ENCODE results near the gene RASL12.
"Not testable (repeated sequence)": the region's sequence is repeated elsewhere in the genome, so short reads cannot be mapped to it uniquely, and the experiment has no call there.

Gene RASL12

DNA sequence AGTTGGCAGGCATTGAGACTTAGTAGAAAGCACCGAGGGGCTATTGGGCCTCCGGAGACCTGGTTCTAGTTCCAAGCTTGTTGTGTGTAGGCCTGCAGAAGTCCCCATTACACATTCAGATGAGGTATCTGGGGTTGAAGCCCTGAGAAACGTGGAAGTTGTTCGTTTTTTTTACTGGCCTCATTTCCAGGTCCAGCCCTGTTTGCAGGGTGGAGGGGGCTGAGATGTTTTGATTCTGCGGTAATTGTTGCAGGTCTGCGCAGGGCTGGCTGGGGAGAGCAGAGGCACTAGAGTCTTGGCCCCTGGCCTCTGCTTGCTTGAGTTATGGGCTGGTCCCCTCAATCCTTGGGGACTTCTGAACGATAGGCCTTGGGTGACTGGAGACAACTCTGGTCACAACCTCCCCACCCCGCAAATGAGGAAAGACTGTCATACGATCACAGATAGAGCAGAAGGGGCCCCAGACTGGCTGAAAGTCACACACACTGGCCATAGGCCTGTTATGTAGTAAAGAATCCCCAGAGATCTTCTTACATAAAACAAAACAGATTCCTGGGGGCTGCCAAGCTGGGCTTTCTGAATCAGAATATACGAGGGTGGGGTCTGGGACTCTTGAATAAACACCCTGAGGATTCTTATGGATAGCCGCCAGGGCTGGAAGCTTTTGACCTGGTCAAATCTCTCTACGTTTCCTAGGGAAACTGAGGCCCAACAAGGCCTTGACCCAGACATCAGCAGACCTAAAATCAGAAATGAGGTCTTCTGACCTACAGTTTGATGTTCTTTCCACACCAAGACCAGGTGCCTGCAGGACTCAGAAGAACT is 24.4 kb upstream of the RASL12 start:
- DNase-seq = no peak

DNA sequence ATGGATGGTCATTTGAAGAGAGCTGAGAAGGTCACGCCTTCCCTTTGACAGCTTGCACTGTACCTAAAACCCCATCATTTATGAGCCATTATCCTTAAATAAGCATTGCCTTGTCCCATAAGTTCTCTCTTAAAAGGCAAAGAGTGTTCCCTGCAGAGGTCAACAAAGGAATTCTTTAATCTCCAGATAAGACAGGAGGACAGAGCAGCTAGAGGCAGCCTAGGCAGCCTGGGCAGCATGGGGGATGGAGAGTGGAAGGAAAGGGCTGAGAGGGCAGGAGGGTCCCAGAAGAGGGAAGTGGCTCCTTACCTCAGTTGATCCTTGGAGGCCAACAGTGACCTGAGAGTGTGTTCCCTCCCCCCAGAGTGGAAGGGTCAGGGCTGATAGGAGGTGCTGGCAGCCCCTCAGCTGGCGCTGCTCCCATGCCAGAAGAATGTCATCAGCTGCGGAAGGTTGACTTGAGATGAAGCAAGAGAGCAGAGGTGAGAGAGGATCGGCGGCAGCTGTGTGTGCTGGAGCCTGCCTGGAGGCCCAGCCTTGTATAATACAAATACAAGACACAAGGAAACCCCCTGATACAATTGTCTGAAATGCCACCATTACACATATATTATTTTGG is 21.5 kb upstream of the RASL12 start:
- no peak for DNase-seq

DNA sequence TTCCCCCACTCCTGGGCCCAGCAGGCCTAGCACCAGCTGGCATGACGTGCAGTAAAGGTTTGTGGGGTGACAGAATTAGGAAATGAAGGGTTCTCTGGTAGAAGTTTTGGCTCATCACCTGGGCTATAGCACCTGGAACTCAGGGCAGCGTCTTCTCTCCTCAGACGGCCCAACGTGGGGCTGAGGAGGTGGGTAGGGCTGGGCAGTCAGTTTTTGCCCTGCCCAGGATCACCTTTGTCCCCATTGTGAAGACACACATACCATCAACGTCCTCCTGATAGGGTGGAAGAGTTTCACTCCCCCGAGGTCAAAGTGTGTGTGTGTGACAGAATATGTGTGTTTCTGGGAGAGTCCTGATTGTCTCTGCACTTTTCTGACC is 20.8 kb upstream of the RASL12 start:
- no peak for DNase-seq

GRCh38 chr15:65087873-65088642 is 20.3 kb upstream of the RASL12 start:
- no peak for DNase-seq

DNA sequence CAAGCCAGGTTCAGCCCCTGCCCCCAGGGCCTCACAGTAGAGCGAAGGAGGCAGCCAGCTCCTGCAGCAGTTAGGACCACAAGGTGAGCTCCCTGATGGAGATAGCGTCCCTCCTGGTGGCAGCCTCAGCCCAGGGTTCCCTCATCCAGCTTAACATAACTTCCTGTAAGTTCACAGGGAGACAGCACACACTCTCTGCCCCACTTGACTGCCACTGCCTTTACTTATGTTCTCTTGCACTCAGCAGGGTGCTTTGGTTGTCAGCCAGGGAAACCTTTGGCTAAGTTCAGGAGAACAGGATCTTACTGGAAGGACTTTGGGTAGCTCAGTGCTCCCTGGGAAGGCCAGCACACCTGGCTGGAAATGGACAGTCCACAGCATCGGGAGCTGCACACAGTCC is 19.6 kb upstream of the RASL12 start:
- no peak for DNase-seq

DNA sequence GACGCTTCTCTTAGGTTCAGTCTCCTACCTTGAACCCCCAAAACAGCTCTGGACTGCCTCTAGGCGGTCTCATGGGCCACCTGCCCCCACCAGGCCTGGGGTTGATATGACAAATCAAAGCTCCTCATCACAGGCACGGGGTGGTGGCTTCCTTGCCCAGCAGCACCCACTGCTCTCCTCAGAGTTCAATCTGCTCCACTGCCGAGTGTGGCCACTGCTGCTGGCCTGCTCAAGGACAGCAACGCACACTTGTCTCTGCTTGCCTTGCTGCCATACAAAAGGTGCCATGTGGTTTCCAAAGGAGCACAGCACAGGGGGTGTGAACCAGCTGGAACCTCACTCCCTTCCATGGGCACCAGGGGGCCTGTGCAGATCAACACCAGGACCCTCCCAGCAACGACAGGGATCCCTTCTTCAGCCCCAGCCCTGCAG is 18.9 kb upstream of the RASL12 start:
- no peak for DNase-seq

DNA sequence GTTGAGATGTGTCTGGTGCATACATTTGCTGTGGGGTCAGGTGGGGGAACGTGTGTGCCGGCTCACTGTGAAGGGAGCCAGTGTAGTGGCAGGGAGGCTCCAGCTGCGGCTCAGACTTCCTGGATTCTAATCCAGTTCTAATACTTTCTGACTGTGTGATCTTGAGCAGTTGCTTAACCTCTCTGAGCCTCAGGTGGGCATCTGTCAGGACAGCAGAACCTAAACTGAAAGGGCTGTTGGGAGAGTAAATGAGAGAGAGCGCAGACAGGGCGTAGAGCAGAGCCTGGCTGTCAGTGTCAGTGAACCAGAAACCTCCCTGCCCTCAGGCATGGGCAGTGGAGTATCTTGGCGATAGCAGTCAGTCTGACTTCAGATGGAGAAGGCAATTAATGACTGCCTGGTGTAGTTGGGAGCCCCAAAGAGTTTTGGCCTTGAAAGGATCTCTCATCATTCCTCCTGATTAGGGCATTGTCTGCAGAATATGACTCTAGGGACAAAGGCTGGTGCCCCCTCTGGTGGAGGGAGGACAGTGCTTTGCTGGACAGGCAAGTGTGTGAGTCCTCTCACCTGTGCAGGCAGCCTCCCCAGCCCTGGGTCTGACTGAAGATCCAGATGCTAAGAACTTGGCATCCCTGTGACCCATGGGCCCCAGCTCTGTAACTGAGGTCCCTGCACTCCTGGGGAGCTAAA is 18.3 kb upstream of the RASL12 start:
- DNase-seq = no peak

- no peak for DNase-seq
Measured at GRCh38 chr15:65085207-65085753, 17.5 kb upstream of the RASL12 start.

DNA sequence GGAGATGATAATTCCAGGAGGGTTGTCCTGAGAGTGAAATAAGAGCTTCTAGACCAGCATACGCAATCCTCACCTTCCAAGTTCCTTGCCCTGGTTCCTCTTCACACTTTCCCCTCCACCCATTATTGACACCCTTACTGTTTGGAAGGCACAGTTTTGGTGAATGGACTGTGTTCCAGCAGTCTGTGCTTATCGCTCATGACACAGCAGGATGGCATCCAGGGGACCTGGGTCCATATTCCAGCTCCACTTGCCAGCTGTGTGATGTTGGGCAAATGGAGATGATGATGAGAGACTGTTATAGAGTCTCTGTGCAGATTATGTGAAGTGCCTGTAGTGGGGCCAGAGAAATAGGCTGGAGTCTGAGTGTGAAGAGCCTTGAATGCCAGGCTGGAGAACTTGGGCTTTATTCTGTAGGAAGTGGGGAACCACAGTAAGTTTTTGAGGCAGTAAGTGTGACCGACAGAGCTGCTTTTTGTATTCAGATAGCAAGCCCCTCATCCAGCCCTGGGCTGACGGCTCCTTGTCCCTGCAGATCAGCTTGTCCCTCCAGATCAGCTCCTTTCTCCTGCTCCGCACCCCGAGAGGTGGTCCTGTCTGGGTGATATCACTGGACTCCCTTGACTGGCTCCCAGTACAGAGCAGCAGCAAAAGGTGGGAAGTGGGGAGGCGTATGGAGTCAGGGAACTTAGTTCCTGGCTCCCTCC is 16.9 kb upstream of the RASL12 start:
- no peak for DNase-seq

GRCh38 chr15:65083262-65083701 is 15.5 kb upstream of the RASL12 start:
- DNase-seq = no peak

- DNase-seq = no peak
Measured at GRCh38 chr15:65082303-65082953, 14.6 kb upstream of the RASL12 start.

DNA sequence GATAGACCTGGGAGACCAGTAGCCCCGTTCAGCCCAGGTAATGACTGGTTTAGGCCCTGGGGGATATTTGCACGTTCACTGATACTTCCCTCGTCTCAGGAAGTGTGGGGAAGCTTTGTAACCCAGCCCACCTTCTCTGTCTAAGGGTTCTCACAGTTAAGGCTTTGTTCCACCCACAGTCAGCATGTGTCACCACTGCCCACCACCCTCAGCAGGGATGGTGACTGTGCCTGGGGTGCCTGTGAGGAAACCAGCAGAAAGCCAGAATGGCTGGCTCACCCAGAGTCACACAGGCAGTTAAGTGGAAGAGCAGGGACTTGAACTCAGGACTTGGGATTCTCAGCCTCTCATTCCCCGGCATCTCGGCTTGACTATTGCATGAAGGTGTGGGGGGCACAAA is 14.0 kb upstream of the RASL12 start:
- peak in 1 of 2 donors; percentile 23 for DNase-seq

- no peak for DNase-seq
Measured at GRCh38 chr15:65081270-65081669, 13.5 kb upstream of the RASL12 start.

GRCh38 chr15:65079580-65079979 is 11.8 kb upstream of the RASL12 start:
- no peak for DNase-seq

DNA sequence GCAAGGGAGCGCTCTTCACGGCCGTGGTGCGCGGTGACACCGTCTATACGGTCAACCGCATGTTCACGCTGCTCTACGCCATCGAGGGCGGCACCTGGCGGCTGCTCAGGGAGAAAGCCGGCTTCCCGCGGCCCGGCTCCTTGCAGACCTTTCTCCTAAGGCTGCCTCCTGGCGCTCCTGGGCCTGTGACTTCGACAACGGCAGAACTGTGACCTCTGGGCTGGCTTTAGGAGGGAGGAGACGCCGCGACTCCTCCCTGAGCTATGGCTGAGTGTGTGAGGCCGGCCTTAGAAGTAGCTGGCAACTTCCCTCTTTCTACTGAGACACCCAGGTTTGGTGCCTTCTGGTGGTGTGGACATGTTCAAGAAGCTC is 10.2 kb upstream of the RASL12 start:
- DNase-seq = peak; percentile 33 to 46

- DNase-seq = no peak
Measured at GRCh38 chr15:65077291-65077980, 9.6 kb upstream of the RASL12 start.

- DNase-seq = no peak
Measured at GRCh38 chr15:65076486-65077290, 8.9 kb upstream of the RASL12 start, which contains the start of gene KBTBD13. Gene KBTBD13 (plus strand): TSS chr15:65076746. CDS start chr15:65076816, 70 bp downstream.

DNA sequence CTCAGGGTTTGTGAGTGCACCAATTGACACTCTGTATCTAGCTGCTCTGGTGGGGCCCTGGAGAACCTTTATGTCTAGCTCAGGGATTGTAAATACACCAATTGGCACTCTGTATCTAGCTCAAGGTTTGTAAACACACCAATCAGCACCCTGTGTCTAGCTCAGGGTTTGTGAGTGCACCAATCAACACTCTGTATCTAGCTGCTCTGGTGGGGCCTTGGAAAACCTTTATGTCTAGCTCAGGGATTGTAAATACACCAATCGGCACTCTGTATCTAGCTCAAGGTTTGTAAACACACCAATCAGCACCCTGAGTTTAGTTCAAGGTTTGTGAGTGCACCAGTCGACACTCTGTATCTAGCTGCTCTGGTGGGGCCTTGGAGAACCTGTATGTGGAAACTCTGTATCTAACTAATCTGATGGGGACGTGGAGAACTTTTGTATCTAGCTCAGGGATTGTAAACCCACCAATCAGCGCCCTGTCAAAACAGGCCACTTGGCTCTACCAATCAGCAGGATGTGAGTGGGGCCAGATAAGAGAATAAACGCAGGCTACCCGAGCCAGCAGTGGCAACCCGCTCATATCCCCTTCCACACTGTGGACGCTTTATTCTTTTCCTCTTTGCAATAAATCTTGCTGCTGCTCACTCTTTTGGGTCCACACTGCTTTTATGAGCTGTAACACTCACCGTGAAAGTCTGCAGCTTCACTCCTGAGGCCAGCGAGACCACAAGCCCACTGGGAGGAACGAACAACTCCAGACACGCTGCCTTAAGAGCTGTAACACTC is 8.0 kb upstream of the RASL12 start:
- not testable (repeated sequence) for DNase-seq

GRCh38 chr15:65074946-65075345 is 7.2 kb upstream of the RASL12 start:
- DNase-seq = not testable (repeated sequence)
